BLaER1 (cell line): Measurements from ENCODE around the gene IRS1.

ENCODE experiments used
- H3K27ac ChIP-seq: shearing (Covaris generic); formaldehyde crosslinking; 2 replicates; pipeline ENCODE4 v1.8.1; 2022
- H3K27me3 ChIP-seq: shearing (Covaris generic); formaldehyde crosslinking; 2 replicates; pipeline ENCODE4 v1.8.1; 2022
- H3K36me3 ChIP-seq: shearing (Covaris generic); formaldehyde crosslinking; 2 replicates; pipeline ENCODE4 v1.8.1; 2022
- H3K4me1 ChIP-seq: shearing (Covaris generic); formaldehyde crosslinking; 2 replicates; pipeline ENCODE4 v1.8.1; 2022
- H3K4me2 ChIP-seq: shearing (Covaris generic); formaldehyde crosslinking; 2 replicates; pipeline ENCODE4 v1.8.1; 2022
- H3K4me3 ChIP-seq: shearing (Covaris generic); formaldehyde crosslinking; 2 replicates; pipeline ENCODE4 v1.8.1; 2022
- H3K9ac ChIP-seq: shearing (Covaris generic); formaldehyde crosslinking; 2 replicates; pipeline ENCODE4 v1.8.1; 2022
- H3K9me3 ChIP-seq: shearing (Covaris generic); formaldehyde crosslinking; 2 replicates; pipeline ENCODE4 v1.8.1; 2022
- H4K20me1 ChIP-seq: shearing (Covaris generic); formaldehyde crosslinking; 2 replicates; pipeline ENCODE4 v1.8.1; 2022
- Cebpa-rat ChIP-seq: shearing (Covaris generic); IDR thresholded peaks from 2 replicates; pipeline ENCODE4 v1.8.1; 2022

IRS1 gene

DNA sequence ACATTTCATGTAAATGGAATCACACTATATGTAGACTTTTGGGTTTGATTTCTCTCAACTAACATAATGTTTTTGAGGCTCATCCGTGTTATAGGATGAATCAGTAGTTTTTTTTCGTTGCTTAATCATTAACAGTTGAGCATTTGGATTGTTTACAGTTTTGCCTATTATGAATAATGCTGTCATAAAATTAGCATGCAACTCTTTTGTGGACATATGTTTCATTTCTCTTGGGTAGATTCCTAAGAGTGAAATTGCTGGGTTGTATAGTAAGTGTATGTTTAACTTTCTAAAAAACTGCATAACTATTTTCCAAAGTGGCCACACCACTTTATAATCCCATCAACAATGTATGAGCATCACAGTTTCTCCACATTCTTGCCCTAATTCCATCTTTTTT, 28.6 kb upstream of the IRS1 start:
- Histone ChIP-seq H3K27ac (no peak overlapping the region), H4K20me1 (no peaks in the 10 kb centered on the region), H3K4me1 (peaks cover 8% of the 10 kb centered on the region; the same call in 1 of the 2 replicates), H3K9me3 (no peaks in the 10 kb centered on the region), H3K4me3 (no peak overlapping the region), H3K36me3 (no peaks in the 10 kb centered on the region), H3K27me3 (no peaks in the 10 kb centered on the region), H3K9ac (no peak overlapping the region), H3K4me2 (no peak overlapping the region)
- TF ChIP-seq Cebpa-rat = no peak

DNA sequence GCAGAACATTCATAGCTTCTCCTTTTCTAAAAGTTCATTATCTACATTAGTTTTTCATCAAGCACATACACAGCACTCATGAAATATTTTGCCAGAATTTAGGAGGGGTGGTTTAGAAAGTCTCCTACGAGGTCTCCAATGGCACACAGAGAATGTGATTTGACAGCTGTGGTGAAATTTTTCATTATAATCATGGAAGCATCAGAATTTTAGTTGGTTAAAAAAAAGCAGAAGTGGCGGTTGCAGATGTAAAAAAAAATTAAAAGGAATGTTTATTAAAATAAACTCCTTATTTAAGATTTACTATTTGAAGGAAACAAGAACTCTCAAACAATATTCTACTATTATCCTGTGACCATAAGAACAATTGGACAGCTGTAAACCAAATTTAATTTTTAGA, 25.4 kb upstream of the IRS1 start:
- Histone ChIP-seq H3K4me3 (no peak overlapping the region), H3K4me1 (peaks cover 7% of the 10 kb centered on the region; the same call in 1 of the 2 replicates), H3K4me2 (no peak overlapping the region), H3K9ac (no peak overlapping the region), H3K27ac (no peak overlapping the region), H3K9me3 (no peaks in the 10 kb centered on the region), H3K27me3 (no peaks in the 10 kb centered on the region), H3K36me3 (no peaks in the 10 kb centered on the region), H4K20me1 (no peaks in the 10 kb centered on the region)
- TF ChIP-seq Cebpa-rat = no peak

DNA sequence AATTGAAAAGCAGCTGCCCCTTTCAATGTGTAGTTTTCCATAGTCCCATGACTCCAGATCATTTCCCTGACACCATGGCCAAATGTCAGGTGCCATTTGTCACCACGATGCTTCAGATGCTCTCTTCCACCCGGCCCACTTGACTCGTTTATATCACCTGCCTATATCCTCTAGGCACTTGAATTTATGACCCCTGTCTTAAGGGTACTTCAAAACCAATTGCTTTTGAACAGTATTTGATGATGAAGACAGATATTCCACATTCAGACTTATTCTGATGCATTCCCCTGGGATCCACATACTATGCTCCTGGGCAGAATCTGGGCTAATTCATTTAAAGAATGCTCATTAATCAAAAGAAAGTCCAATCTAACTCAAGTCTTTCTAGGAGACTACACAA, 19.3 kb upstream of the IRS1 start:
- no peak overlapping the region for H3K27ac ChIP-seq
- no peak overlapping the region for H3K4me2 ChIP-seq
- no peaks in the 10 kb centered on the region for H3K4me1 ChIP-seq
- H3K4me3 ChIP-seq = no peak overlapping the region
- no peak overlapping the region for H3K9ac ChIP-seq
- H3K36me3 ChIP-seq = no peaks in the 10 kb centered on the region
- TF ChIP-seq Cebpa-rat = no peak
- H4K20me1 ChIP-seq = no peaks in the 10 kb centered on the region
- no peaks in the 10 kb centered on the region for H3K27me3 ChIP-seq
- H3K9me3 ChIP-seq = no peaks in the 10 kb centered on the region

DNA sequence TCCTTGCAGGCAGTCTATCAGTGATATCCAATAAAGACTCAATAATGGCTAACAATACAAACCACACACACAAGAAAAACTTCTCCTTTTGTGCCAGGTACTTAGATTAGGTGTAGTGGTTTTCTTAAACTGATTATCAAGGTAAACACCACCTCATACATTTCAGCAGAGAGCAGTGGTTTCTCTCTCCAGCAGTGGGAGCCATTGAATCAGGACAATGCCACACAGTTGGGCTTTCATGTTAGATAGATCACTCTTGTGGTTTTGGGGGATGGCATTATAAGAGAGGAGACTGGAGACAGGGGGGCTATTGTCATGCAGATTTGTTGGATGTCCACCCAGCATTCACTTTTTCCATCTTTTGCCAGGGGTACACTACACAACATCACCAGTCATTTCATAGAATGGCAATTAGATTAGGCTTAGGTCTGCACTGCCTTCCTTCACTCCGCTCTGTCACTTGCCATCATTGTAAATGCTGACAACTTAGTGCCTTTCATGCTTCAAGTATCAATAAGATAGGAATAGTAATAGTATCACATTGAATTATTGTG, 13.6 kb upstream of the IRS1 start:
- Histone ChIP-seq H3K4me1 (no peaks in the 10 kb centered on the region), H3K9me3 (no peaks in the 10 kb centered on the region), H3K36me3 (no peaks in the 10 kb centered on the region), H3K27ac (no peak overlapping the region), H3K27me3 (no peaks in the 10 kb centered on the region), H3K4me3 (no peak overlapping the region), H3K9ac (no peak overlapping the region), H4K20me1 (no peaks in the 10 kb centered on the region), H3K4me2 (no peak overlapping the region)
- no peak for TF ChIP-seq Cebpa-rat

DNA sequence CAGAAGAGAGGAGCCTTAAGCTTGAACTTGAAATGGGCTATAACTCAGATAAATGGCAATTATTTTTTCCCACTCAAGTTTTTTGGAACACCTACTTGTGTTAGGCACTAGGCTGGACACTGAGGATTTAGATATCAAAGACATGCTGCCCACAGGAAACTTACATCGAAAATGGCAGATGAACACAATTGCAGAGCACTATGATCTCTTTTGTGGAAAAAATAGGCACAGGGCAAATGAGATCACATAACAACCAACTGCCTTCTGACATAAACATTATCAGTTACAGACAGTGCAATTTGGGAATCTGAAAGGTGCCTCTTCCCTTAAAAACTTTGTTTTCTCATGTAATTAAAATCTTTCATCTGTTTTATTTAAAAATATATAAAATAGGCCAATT, 3.8 kb upstream of the IRS1 start:
- Histone ChIP-seq H3K27me3 (no peaks in the 10 kb centered on the region), H3K27ac (no peak overlapping the region), H3K4me3 (no peak overlapping the region), H3K4me1 (peaks cover 20% of the 10 kb centered on the region), H3K9ac (no peak overlapping the region), H4K20me1 (no peaks in the 10 kb centered on the region), H3K4me2 (no peak overlapping the region), H3K9me3 (no peaks in the 10 kb centered on the region), H3K36me3 (no peaks in the 10 kb centered on the region)
- TF ChIP-seq Cebpa-rat = no peak

DNA sequence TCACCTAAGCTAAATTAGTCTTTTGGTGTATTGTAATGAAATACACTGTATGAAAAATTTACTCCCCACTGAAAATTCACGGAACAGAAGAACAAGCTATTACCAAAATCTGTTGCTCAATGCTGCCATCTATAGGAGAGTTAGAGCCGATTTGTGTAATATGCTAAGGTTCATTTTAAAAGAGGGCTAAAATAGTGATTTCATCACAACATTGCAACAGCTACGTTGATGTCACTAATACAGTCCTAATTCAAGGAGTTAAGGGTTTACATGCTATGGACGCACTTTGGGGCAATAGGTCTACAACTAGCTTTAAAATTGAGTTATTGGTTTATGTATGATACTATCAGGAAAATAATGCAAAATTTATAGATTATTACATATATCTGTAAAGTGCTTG, 3.0 kb upstream of the IRS1 start:
- Histone ChIP-seq H3K9ac (no peak overlapping the region), H3K27me3 (no peaks in the 10 kb centered on the region), H3K4me3 (no peak overlapping the region), H3K4me2 (peak overlapping the region; percentile 94; the same call in 1 of the 2 replicates), H3K9me3 (no peaks in the 10 kb centered on the region), H3K27ac (no peak overlapping the region), H4K20me1 (peaks cover 6% of the 10 kb centered on the region), H3K36me3 (0 out of 2 replicates have a peak, but pooled peaks cover 2% of the 10 kb centered on the region), H3K4me1 (peaks cover 27% of the 10 kb centered on the region)
- peak; percentile 49; the same call in 1 of the 2 replicates for TF ChIP-seq Cebpa-rat

DNA sequence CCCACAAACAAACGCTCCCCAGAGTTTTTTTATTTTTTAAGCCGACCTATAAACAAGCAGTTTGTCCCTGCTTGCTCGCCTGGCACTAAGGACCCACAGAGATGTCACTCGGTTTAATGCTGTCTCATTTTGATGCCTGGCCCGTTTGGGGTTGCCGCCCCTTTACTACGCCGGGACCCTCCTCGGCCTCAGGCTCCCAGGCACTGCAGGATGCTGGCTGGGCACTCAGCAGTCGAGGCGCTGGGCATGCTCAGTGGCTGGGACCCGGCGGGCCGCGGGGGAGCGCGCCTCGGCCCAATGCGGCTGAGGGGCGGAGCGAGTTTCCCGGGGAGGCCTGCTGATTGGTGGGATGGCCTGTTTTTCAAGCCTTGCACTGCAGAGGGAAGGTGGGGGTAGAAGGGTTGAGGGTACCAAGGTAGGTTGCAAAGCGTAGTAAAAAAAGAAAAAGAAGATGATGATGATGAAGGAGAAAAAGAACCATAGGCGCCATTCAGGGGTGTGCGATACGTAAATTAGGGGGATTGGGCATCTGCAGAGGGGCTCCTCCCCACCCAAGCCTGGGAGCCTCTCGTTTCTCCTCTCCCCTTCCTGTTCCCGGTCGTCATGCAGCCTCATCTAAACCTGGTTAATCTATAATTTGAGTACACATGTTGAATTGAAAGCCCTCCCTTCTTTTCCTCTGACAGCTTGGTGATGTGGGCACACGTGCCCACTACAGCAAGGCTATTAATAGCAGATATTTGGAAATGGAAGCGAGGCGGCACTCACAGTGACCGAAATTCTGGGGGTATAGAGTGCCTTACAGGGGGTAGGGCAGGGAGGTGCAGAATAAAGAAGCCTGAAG, 1.5 kb upstream of the IRS1 start:
- Histone ChIP-seq H3K36me3 (peaks cover 12% of the 10 kb centered on the region; the same call in 1 of the 2 replicates), H4K20me1 (peaks cover 20% of the 10 kb centered on the region), H3K4me3 (peak overlapping the region; percentile 88), H3K9ac (peak overlapping the region; percentile 85), H3K27ac (peak overlapping the region; percentile 83; the same call in 1 of the 2 replicates), H3K4me2 (peak overlapping the region; percentile 94), H3K4me1 (peaks cover 41% of the 10 kb centered on the region), H3K27me3 (no peaks in the 10 kb centered on the region), H3K9me3 (no peaks in the 10 kb centered on the region)
- TF ChIP-seq Cebpa-rat = no peak

DNA sequence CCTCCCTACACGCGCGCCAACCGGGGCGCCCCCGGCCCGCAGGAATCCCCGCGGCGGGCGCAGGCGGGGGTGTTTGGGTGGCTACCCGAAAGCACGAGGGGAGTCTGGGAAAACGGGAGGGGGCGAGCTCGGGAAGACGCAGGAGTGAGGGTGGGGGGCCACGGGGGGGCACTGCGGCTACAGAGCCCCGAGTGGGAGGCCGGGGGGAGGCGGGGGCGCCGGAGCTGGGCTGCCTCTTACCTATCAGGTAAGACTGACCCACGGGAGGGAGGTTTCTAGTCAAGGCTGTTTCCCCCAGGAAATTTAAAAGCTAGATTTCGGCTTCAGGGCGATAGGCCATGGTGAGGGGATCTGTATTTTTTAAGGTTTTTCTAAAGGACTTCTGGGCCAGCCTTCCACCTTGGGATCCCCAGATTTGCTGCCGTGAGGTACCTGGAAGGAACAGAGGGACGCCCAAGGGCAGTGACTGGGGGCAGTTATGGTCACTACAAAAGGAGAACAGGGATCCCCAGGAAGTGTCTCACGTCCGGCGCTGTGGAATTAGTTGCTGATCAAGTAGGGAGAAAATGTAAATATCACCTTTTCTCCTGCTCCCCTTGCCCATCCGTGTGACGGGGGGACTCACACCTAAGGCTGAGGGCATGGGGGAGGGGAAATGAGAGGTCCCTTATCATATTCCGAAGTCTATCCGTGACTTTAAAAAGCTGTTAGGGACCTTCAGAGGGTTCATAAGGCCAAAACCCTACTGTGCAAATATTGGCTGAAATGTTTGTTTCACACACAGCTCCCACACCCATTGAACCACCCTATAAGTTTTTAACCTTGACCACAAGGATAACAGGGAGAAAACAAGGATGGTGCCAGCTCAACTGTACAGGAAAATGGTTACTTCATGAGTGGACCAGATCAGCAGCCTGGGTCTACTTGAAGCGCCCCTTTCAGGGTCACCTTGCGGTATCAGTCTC, 638 bp upstream of the IRS1 start:
- H3K9me3 ChIP-seq = no peaks in the 10 kb centered on the region
- peak overlapping the region; percentile 83 for H3K27ac ChIP-seq
- H3K27me3 ChIP-seq = no peaks in the 10 kb centered on the region
- H3K4me1 ChIP-seq = peaks cover 50% of the 10 kb centered on the region
- H3K4me2 ChIP-seq = peak overlapping the region; percentile 94
- no peak for TF ChIP-seq Cebpa-rat
- H3K36me3 ChIP-seq = peaks cover 18% of the 10 kb centered on the region; the same call in 1 of the 2 replicates
- H3K9ac ChIP-seq = peak overlapping the region; percentile 85
- peaks cover 30% of the 10 kb centered on the region for H4K20me1 ChIP-seq
- peak overlapping the region; percentile 88 for H3K4me3 ChIP-seq

DNA sequence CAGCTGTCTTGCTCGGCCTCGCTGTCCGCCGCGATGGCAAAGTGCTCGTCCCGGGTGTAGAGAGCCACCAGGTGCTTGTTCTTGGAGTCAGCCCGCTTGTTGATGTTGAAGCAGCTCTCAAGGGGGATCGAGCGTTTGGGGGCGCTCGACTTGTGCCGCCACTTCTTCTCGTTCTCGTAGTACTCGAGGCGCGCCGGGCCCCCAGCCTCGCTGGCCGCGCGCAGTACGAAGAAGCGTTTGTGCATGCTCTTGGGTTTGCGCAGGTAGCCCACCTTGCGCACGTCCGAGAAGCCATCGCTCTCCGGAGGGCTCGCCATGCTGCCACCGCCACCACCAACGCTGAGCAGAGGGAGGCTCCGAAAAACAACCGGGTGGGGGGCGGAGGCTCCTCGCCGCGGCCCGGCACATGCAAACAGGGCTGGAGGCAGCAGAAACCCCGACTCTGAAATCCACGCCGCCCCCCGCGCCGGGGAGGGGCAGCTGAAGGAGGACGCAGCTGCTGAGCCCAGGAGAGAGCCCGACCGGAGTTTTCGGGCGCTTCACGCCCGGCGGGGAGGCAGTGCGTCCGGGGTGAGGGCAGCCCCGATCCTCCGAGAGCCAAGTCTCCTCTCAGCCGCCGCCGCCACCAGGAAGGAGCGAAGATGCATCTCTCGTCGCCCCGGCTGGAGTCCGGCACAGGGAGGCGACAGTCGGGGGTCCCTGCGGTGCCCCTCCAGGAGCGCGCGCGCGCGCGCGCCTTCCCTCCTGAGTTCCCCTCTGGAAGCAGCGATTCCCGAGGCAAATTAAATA, 1.0 kb downstream of the IRS1 start:
- TF ChIP-seq Cebpa-rat = no peak
- Histone ChIP-seq H3K27ac (peak overlapping the region; percentile 83), H3K4me1 (peaks cover 67% of the 10 kb centered on the region), H3K36me3 (peaks cover 18% of the 10 kb centered on the region; the same call in 1 of the 2 replicates), H3K27me3 (no peaks in the 10 kb centered on the region), H3K4me2 (peak overlapping the region; percentile 94), H3K4me3 (peak overlapping the region; percentile 88), H3K9me3 (no peaks in the 10 kb centered on the region), H3K9ac (peak overlapping the region; percentile 85), H4K20me1 (peaks cover 30% of the 10 kb centered on the region)
